ENCODE results near the gene RAI1.
"Not testable (repeated sequence)": the region's sequence is repeated elsewhere in the genome, so short reads cannot be mapped to it uniquely, and the experiment has no call there.

The RAI1 gene

DNA sequence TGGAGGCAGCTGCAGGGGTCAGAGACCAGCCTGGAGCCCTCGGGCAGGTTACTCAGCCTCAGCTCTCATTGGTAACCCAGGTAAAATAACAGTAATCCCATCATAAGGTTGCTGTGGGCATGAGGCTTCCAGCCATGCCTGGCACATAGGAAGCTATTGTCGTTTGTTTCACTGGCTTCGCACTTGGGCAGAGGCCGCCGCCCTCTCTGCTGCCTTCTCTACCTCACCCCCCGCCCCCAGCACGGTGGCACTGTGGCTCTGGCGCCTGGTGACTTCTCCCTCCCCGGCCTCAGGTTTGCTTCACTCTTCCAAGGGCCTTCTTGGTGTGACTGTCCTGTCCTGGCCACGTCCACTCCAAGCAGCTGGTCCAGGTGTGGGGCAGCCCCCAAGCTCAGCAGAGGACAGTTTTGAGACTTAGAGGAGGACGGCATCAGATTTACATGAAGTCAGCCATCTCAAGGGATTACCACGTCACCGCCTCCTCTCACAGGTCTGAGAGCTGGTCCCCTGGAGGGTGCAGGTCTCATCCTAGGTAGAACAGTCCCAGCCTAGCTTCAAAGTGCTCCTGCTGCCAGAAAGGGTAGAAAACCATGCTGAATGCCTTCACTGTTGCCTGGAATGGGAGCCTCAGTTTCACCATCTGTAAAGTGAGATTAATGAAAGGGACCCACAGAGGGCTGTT lies 120.7 kb downstream of the RAI1 start:
- TF ChIP-seq POLR2AphosphoS5 (IDR thresholded peaks at IDR 0.05; ENCODE audit: low read depth, low read length) (no peak), POLR2A (IDR thresholded peaks at IDR 0.05; ENCODE audit: low read depth, low read length) (no peak), TAF1 (IDR thresholded peaks at IDR 0.05; ENCODE audit: borderline replicate concordance, low read depth, low read length) (no peak)
- FAIRE-seq = no peak
- DNase-seq (ENCODE audit: insufficient read length) = no peak

DNA sequence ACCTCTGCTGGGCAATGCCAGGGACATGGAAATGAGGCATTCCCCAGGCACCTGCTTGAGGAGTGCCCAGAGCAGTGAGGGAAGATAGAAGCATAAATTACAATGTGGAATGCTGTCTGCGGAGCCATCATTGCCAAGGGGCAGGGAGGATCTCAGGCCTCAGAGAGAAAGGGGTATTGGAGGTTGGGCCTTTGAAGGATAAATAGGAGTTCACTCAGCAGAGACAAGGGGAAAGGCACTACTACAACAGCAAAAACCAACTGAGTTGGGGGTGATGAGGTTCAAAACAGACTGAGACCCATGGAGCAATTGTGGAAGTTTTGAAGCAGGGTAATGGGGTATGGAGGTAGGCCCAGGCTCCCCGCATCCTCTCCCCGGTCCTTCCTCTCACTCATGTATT lies 122.7 kb downstream of the RAI1 start:
- DNase-seq (ENCODE audit: insufficient read length) (no peak), FAIRE-seq (no peak)
- TF ChIP-seq TAF1 (IDR thresholded peaks at IDR 0.05; ENCODE audit: borderline replicate concordance, low read depth, low read length) (no peak), POLR2AphosphoS5 (IDR thresholded peaks at IDR 0.05; ENCODE audit: low read depth, low read length) (no peak), POLR2A (IDR thresholded peaks at IDR 0.05; ENCODE audit: low read depth, low read length) (no peak)

DNA sequence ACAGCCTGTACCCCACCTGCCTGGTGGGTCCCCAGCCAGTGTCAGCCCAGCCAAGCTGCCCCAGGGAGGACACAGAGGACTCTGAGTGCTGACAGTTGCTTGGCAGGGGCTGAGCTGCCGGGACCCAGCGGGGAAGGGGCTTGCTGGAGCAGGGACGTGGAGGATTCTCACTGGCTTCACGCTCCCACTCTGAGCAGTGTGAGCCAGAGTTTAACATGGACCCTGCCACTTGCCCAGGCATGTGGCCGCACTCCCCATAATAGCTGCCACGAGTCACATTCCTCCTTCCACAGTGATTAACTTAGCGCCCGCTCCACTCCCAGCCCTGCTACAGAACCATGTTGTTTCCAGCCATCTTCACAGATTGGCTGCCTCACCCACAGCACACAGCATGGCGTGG lies 124.3 kb downstream of the RAI1 start:
- TF ChIP-seq POLR2AphosphoS5 (IDR thresholded peaks at IDR 0.05; ENCODE audit: low read depth, low read length) (no peak), POLR2A (IDR thresholded peaks at IDR 0.05; ENCODE audit: low read depth, low read length) (no peak), TAF1 (IDR thresholded peaks at IDR 0.05; ENCODE audit: borderline replicate concordance, low read depth, low read length) (no peak)
- DNase-seq (ENCODE audit: insufficient read length) (no peak), FAIRE-seq (no peak)

DNA sequence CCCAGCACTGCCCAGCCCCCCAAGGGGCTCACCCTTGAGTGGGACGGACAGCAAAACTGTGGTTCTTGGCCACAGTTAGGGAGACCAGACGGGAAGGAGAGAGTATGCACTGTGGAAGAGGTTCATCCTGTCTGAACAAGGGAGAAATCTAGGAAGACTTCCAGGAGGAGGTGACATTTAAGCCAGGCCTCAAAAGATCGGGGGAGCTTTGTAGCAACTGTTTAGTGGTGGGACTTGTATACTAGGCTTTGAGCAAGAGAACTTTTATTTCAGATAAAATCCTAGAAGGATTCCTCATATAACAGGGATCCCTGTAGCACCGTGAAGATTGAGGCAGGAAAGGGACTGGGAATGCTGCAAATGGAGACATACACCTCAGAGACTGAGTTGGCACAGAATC lies 124.8 kb downstream of the RAI1 start:
- FAIRE-seq = no peak
- no peak for DNase-seq (ENCODE audit: insufficient read length)

DNA sequence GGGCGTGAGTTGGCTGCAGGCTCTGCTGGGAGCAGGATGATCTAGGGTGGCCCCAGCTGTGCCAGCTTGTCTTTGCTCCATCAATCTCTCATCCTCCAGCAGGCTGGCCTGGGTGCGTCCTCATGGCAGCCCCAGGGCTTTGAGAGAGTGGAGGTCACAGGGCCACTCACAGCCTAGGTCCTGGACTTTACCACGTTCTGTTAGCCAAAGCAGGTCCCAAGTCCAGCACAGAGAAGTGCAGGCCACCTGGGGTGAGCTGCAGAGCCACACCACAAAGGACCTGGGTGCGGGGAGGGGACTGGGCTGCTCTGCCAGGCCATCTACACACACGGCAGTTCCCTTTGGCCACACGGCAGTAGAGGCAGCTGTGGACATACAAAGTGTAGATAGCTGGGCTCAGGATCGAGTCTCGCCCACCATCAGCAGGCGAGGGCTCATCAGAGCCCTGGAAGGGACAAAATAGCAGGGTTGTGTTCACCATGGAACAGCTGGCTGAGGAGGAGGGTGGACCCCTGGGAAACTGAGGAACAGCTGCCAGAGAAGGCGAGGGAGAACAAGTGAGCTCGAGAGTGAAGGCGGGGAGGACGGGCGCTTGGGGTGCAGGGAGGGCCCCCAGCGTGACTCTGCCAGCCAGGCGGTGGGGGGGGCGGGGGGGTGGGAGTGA lies 125.5 kb downstream of the RAI1 start:
- FAIRE-seq (no peak), DNase-seq (ENCODE audit: insufficient read length) (no peak)
- TF ChIP-seq POLR2A (IDR thresholded peaks at IDR 0.05; ENCODE audit: low read depth, low read length) (no peak), TAF1 (IDR thresholded peaks at IDR 0.05; ENCODE audit: borderline replicate concordance, low read depth, low read length) (no peak), POLR2AphosphoS5 (IDR thresholded peaks at IDR 0.05; ENCODE audit: low read depth, low read length) (no peak)

More for the DNA sequence above, 124.8 kb downstream of the RAI1 start:
- TF ChIP-seq TAF1 (IDR thresholded peaks at IDR 0.05; ENCODE audit: borderline replicate concordance, low read depth, low read length) (no peak), POLR2AphosphoS5 (IDR thresholded peaks at IDR 0.05; ENCODE audit: low read depth, low read length) (no peak)

DNA sequence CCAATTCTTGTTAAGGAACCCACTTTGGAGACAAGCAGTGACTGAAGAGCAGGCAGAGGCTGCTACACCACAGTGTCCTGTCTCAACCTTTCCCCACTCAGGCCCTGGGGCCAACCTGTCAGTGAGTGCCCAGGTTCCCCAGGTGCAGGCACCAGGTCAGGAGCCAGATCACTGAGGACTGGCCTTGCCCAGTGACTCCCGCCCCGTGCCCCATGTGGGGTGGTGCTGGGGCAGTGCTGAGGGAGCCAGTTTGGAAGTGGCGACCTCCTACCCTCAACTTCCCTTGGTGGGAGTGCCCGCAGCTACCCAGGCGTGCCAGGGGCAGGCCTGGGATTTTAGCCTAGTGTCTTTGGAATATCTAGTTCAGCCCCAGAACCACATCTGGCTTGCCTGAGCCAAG lies 126.2 kb downstream of the RAI1 start:
- no peak for DNase-seq (ENCODE audit: insufficient read length)
- FAIRE-seq = no peak
- no peak for TF ChIP-seq TAF1 (IDR thresholded peaks at IDR 0.05; ENCODE audit: borderline replicate concordance, low read depth, low read length)
- no peak for TF ChIP-seq POLR2A (IDR thresholded peaks at IDR 0.05; ENCODE audit: low read depth, low read length)
- no peak for TF ChIP-seq POLR2AphosphoS5 (IDR thresholded peaks at IDR 0.05; ENCODE audit: low read depth, low read length)

DNA sequence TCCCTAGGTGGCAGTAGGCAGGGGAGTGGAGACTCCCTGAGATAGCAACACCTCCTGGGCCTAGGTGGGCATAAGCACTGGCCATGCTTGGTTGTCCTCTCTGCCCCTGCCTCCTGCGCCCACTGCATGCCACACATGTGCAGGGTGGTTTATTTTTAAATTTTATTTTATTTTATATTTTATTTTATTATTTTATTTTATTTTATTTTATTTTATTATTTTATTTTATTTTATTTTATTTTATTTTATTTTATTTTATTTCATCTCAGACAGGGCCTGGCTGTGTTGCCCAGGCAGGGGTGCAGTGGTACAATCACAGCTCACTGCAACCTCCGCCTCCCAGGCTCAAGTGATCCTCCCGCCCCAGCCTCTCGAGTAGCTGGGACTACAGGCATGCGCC lies 126.9 kb downstream of the RAI1 start:
- FAIRE-seq; DNase-seq (ENCODE audit: insufficient read length): not testable (repeated sequence)

DNA sequence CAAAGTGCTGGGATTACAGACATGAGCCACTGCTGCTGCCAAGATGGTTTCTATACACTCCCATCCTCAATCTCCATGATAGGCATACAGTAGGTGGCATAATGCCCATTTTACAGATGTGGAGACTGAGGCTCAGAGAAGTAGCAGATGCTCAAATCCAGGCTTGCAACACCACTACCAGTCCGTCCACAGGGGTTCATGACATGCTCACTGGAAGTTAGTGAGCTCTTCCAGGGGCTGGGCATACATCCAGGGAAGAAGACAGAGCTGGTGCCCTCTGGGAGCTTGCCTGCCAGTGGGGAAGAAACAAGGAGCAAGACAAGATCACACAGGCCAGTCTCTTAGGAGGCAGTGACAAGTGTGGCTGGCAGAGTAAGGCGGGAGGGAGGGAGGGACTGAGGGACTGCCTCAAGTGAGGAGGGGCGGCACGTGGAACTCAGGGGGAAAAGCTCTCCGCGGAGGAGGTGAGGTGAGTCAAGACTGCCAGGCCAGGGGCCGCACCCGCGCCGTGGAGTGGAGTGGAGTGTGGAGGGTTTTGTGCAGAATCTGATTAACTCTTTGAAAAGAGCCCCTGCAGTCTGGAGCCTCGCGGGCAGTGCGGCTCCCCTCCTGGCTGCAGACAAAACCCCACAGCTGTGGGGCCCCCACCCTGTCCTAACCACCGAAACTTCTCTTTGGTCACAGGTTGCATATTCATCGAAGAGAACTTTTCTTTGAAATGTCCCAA lies 127.6 kb downstream of the RAI1 start:
- DNase-seq (ENCODE audit: insufficient read length) = peak; percentile 76
- no peak for TF ChIP-seq POLR2A (IDR thresholded peaks at IDR 0.05; ENCODE audit: low read depth, low read length)
- TF ChIP-seq POLR2AphosphoS5 (IDR thresholded peaks at IDR 0.05; ENCODE audit: low read depth, low read length) = no peak
- TF ChIP-seq TAF1 (IDR thresholded peaks at IDR 0.05; ENCODE audit: borderline replicate concordance, low read depth, low read length) = no peak
- peak; percentile 27 for FAIRE-seq

DNA sequence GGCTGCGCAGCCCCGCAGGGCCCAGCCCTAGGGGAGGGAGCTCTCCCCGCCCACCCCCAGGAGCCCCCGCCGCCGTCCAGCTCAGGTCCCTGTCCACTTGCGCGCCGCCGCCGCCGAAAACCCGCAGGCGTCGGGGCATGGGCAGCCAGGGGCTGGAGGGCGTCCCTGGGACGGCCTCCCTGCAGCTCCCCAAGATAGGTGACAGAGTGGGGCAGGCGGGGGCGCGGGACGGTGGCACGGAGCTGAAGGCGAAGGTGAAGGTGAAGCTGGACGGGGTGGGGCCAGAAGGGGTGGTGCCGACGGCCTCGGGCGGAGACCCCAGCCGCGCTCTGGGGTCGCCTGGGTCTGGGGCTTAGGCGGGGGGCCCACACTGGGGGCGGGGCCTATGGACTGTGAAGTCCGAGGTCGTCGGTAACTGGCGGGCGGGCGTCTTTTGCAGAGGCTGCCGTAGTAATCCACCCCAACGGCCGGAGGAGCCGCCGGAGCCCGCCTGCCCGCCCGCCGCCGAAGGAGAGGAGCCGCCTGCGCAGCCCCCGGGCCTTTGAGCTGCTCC lies 128.3 kb downstream of the RAI1 start:
- FAIRE-seq (no peak), DNase-seq (ENCODE audit: insufficient read length) (no peak)
- TF ChIP-seq TAF1 (IDR thresholded peaks at IDR 0.05; ENCODE audit: borderline replicate concordance, low read depth, low read length) = no peak
- TF ChIP-seq POLR2AphosphoS5 (IDR thresholded peaks at IDR 0.05; ENCODE audit: low read depth, low read length) = no peak
- TF ChIP-seq POLR2A (IDR thresholded peaks at IDR 0.05; ENCODE audit: low read depth, low read length) = no peak

DNA sequence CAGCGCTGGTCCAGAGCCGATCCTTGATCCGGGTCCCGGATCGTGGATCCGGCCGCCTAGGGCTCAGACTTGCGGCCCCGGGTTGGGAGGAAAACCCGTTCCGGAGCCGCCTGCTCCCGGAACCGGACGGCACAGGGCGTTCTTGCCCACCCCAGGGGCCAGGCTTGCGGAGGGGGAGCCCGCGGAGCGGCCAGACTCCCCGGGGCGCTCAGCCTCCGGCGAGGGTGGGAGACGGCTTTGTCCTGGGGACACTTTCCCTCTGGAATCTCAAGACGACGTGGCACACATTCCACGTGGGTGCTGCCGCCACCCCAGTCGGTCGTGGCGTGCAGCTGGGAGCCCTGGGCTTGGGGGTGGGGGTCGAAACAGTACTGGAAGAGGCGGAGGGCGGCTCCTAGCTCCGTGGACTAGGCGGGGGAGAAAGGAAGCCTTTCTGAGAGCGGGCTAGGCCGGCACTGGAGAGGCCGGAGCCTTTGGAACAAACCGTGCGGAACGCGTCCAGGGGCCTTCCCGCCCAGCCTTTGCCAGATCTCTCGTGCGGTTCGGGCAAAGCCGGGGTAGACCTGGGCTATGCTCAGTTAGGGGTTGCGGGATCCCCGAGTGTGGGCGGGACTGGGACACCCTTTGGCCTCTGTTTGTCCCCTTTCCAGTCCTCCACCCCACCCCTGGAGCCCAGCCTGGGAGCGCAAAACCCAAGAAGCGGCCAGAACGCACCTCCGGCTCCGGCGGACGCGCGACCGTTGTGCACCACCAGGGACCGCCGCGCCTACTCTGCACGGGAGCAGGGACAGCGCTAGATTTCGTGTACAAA lies 129.0 kb downstream of the RAI1 start:
- FAIRE-seq = no peak
- TF ChIP-seq POLR2A (IDR thresholded peaks at IDR 0.05; ENCODE audit: low read depth, low read length) (no peak), TAF1 (IDR thresholded peaks at IDR 0.05; ENCODE audit: borderline replicate concordance, low read depth, low read length) (no peak), POLR2AphosphoS5 (IDR thresholded peaks at IDR 0.05; ENCODE audit: low read depth, low read length) (no peak)
- DNase-seq (ENCODE audit: insufficient read length) = no peak

DNA sequence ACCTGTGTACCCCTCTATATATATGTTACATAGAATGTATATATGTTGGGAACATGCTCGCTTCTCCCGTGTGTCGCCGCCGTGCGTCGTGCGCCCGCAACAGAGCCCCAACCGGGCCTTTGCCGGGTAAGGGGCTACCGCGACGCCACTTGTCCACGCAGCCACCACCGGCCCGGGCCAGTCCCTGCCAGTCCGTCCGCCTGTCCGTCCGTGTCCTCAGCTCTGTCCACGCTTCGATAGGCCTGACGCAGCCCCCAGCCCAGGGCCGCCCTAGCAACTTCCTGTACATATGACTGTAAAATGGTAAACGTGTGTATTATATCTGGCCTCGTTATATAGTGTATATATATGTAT lies 129.6 kb downstream of the RAI1 start:
- no peak for TF ChIP-seq POLR2AphosphoS5 (IDR thresholded peaks at IDR 0.05; ENCODE audit: low read depth, low read length)
- no peak for TF ChIP-seq POLR2A (IDR thresholded peaks at IDR 0.05; ENCODE audit: low read depth, low read length)
- no peak for TF ChIP-seq TAF1 (IDR thresholded peaks at IDR 0.05; ENCODE audit: borderline replicate concordance, low read depth, low read length)
- DNase-seq (ENCODE audit: insufficient read length) = no peak
- no peak for FAIRE-seq
